SK-N-SH treated with all-trans-retinoic acid at 6 μM for 48 hours (cell line): ENCODE data around the gene LANCL2.

ENCODE experiments used
- ARNTL ChIP-seq: fragments of 450-650 bp; formaldehyde crosslinking; IDR thresholded peaks from 2 replicates; pipeline ENCODE4 v1.5.0; 2020; ENCODE audit warnings: low read depth, mild to moderate bottlenecking, moderate library complexity, borderline replicate concordance
- GLIS3 ChIP-seq: fragments of 250-450 bp; sonication (Bioruptor Pico); IDR thresholded peaks from 2 replicates; pipeline ENCODE4 v1.5.0; 2020; ENCODE audit warnings: mild to moderate bottlenecking, moderate library complexity
- ISL1 ChIP-seq: fragments of 250-450 bp; sonication (Bioruptor Pico); IDR thresholded peaks from 2 replicates; pipeline ENCODE4 v2.1.2; 2022; ENCODE audit warnings: mild to moderate bottlenecking, moderate library complexity
- OSR1 ChIP-seq: fragments of 250-450 bp; sonication (Bioruptor Pico); IDR thresholded peaks from 2 replicates; pipeline ENCODE4 v1.8.0; 2022; ENCODE audit warnings: moderate library complexity, mild to moderate bottlenecking, inconsistent platforms
- RARB ChIP-seq: fragments of 250-450 bp; sonication (Bioruptor Pico); IDR thresholded peaks from 2 replicates; pipeline ENCODE4 v1.8.0; 2021; ENCODE audit warnings: mild to moderate bottlenecking, moderate library complexity
- SNAI2 ChIP-seq: fragments of 250-450 bp; sonication (Bioruptor Pico); IDR thresholded peaks from 2 replicates; pipeline ENCODE4 v1.5.0; 2020; ENCODE audit warnings: mild to moderate bottlenecking, moderate library complexity
- TOX ChIP-seq: fragments of 250-450 bp; sonication (Bioruptor Pico); IDR thresholded peaks from 2 replicates; pipeline ENCODE4 v1.8.0; 2021; ENCODE audit warnings: mild to moderate bottlenecking, moderate library complexity, borderline replicate concordance
- ZC3H10 ChIP-seq: fragments of 250-450 bp; sonication (Bioruptor Pico); IDR thresholded peaks from 2 replicates; pipeline ENCODE4 v1.5.1; 2021; ENCODE audit warnings: mild to moderate bottlenecking, moderate library complexity
- ZFP3 ChIP-seq: fragments of 250-450 bp; sonication (Bioruptor Pico); IDR thresholded peaks from 2 replicates; pipeline ENCODE4 v1.5.0; 2020; ENCODE audit warnings: mild to moderate bottlenecking, moderate library complexity
- ZFP30 ChIP-seq: fragments of 450-650 bp; formaldehyde crosslinking; IDR thresholded peaks from 2 replicates; pipeline ENCODE4 v1.5.0; 2022; ENCODE audit warnings: mild to moderate bottlenecking, moderate library complexity
- ZNF8 ChIP-seq: fragments of 450-650 bp; formaldehyde crosslinking; IDR thresholded peaks from 2 replicates; pipeline ENCODE4 v1.5.0; 2020; ENCODE audit warnings: mild to moderate bottlenecking, moderate library complexity
- TF ChIP-seq, protein P1 (sequence below): fragments of 250-450 bp; sonication (Bioruptor Pico); IDR thresholded peaks from 2 replicates; pipeline ENCODE4 v1.8.0; 2021; ENCODE audit warnings: low read depth, mild to moderate bottlenecking, moderate library complexity, borderline replicate concordance
- TF ChIP-seq, protein P2 (sequence below): fragments of 250-450 bp; sonication (Bioruptor Pico); IDR thresholded peaks from 2 replicates; pipeline ENCODE4 v1.8.0; 2020; ENCODE audit warnings: mild to moderate bottlenecking, moderate library complexity, borderline replicate concordance
- TF ChIP-seq, protein P3 (sequence below): fragments of 250-450 bp; sonication (Bioruptor Pico); IDR thresholded peaks from 2 replicates; pipeline ENCODE4 v1.5.1; 2020; ENCODE audit warnings: low read depth, mild to moderate bottlenecking, moderate library complexity

DNA sequence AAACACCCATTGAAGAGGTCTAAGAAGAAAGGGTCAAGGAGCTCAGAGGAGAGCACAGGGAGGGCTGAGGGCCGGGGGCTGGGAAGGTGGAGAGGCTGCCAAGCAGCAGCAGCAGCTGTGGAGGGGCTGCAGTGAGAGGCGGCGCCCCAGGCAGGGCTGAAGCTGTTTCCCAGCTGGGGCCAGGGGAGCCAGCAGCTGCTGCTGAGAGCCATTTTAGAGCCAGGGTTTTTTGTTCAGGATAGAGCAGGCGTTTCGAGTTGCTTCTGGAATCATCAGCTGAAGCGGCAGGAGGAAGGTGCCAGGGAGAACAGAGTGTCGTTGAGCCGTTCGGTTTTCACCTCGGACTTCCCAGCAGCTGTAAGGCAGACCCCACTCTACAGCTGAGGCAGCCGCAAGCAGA, 62.7 kb downstream of the LANCL2 start:
- TF ChIP-seq TOX (no peak), ZC3H10 (CRISPR knock-in tag) (no peak), ZFP30 (no peak), ZFP3 (CRISPR knock-in tag) (no peak), RARB (no peak), ISL1 (no peak), ZNF8 (CRISPR knock-in tag) (no peak), GLIS3 (CRISPR knock-in tag) (no peak), SNAI2 (CRISPR knock-in tag) (no peak), ARNTL (CRISPR knock-in tag) (no peak), OSR1 (CRISPR knock-in tag) (no peak)
- TF ChIP-seq, protein P1, sequence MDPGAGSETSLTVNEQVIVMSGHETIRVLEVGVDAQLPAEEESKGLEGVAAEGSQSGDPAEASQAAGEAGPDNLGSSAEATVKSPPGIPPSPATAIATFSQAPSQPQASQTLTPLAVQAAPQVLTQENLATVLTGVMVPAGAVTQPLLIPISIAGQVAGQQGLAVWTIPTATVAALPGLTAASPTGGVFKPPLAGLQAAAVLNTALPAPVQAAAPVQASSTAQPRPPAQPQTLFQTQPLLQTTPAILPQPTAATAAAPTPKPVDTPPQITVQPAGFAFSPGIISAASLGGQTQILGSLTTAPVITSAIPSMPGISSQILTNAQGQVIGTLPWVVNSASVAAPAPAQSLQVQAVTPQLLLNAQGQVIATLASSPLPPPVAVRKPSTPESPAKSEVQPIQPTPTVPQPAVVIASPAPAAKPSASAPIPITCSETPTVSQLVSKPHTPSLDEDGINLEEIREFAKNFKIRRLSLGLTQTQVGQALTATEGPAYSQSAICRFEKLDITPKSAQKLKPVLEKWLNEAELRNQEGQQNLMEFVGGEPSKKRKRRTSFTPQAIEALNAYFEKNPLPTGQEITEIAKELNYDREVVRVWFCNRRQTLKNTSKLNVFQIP (CRISPR knock-in tag), result no peak
- TF ChIP-seq, protein P2, sequence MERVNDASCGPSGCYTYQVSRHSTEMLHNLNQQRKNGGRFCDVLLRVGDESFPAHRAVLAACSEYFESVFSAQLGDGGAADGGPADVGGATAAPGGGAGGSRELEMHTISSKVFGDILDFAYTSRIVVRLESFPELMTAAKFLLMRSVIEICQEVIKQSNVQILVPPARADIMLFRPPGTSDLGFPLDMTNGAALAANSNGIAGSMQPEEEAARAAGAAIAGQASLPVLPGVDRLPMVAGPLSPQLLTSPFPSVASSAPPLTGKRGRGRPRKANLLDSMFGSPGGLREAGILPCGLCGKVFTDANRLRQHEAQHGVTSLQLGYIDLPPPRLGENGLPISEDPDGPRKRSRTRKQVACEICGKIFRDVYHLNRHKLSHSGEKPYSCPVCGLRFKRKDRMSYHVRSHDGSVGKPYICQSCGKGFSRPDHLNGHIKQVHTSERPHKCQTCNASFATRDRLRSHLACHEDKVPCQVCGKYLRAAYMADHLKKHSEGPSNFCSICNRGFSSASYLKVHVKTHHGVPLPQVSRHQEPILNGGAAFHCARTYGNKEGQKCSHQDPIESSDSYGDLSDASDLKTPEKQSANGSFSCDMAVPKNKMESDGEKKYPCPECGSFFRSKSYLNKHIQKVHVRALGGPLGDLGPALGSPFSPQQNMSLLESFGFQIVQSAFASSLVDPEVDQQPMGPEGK (CRISPR knock-in tag), result no peak
- TF ChIP-seq, protein P3, sequence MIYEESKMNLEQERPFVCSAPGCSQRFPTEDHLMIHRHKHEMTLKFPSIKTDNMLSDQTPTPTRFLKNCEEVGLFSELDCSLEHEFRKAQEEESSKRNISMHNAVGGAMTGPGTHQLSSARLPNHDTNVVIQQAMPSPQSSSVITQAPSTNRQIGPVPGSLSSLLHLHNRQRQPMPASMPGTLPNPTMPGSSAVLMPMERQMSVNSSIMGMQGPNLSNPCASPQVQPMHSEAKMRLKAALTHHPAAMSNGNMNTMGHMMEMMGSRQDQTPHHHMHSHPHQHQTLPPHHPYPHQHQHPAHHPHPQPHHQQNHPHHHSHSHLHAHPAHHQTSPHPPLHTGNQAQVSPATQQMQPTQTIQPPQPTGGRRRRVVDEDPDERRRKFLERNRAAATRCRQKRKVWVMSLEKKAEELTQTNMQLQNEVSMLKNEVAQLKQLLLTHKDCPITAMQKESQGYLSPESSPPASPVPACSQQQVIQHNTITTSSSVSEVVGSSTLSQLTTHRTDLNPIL (CRISPR knock-in tag), result no peak
